ENCODE measurements around the gene SLC25A26.

SLC25A26 gene

GRCh38 chr3:66220602-66221377 lies at the start of gene SLC25A26:
Gene SLC25A26, plus strand, starts transcription at chr3:66221001. Its CDS starts 94 bp downstream, at chr3:66221095.
- H3K4me3 Mint-ChIP-seq = peak within 1 kb of the TSS; percentile 99
- peak; percentile 96 for DNase-seq
- H3K9me3 Mint-ChIP-seq = peaks cover 4% of the 10 kb centered on the region
- no peaks in the 10 kb centered on the region for H3K27me3 Mint-ChIP-seq
- peaks cover 51% of the 10 kb centered on the region for H3K36me3 Mint-ChIP-seq (ENCODE audit: low read depth)
- H3K4me1 Mint-ChIP-seq (ENCODE audit: low read depth) = peaks cover 53% of the 10 kb centered on the region
- H3K27ac Mint-ChIP-seq = peak within 1 kb of the TSS; percentile 97

GRCh38 chr3:66172394-66172793 lies 48.4 kb upstream of the SLC25A26 start:
- H3K27ac Mint-ChIP-seq = no peak overlapping the region
- peaks cover 8% of the 10 kb centered on the region for H3K27me3 Mint-ChIP-seq
- DNase-seq = no peak
- H3K9me3 Mint-ChIP-seq = no peaks in the 10 kb centered on the region
- H3K4me1 Mint-ChIP-seq (ENCODE audit: low read depth) = no peaks in the 10 kb centered on the region
- H3K4me3 Mint-ChIP-seq = no peak overlapping the region
- no peaks in the 10 kb centered on the region for H3K36me3 Mint-ChIP-seq (ENCODE audit: low read depth)

GRCh38 chr3:66177026-66177425 lies 43.8 kb upstream of the SLC25A26 start:
- H3K27ac Mint-ChIP-seq = no peak overlapping the region
- H3K4me1 Mint-ChIP-seq (ENCODE audit: low read depth) = no peaks in the 10 kb centered on the region
- peaks cover 4% of the 10 kb centered on the region for H3K27me3 Mint-ChIP-seq
- H3K4me3 Mint-ChIP-seq = no peak overlapping the region
- no peaks in the 10 kb centered on the region for H3K36me3 Mint-ChIP-seq (ENCODE audit: low read depth)
- H3K9me3 Mint-ChIP-seq = no peaks in the 10 kb centered on the region
- no peak for DNase-seq

- Mint-ChIP-seq H3K36me3 (ENCODE audit: low read depth) (no peaks in the 10 kb centered on the region), H3K4me3 (no peak overlapping the region), H3K9me3 (no peaks in the 10 kb centered on the region), H3K27me3 (no peaks in the 10 kb centered on the region), H3K27ac (no peak overlapping the region), H3K4me1 (ENCODE audit: low read depth) (no peaks in the 10 kb centered on the region)
- no peak for DNase-seq
These were observed 42.6 kb upstream of the SLC25A26 start for GRCh38 chr3:66178206-66178605.

- no peaks in the 10 kb centered on the region for H3K27me3 Mint-ChIP-seq
- no peaks in the 10 kb centered on the region for H3K36me3 Mint-ChIP-seq (ENCODE audit: low read depth)
- H3K4me1 Mint-ChIP-seq (ENCODE audit: low read depth) = no peaks in the 10 kb centered on the region
- no peak overlapping the region for H3K27ac Mint-ChIP-seq
- H3K4me3 Mint-ChIP-seq = no peak overlapping the region
- DNase-seq = no peak
- H3K9me3 Mint-ChIP-seq = no peaks in the 10 kb centered on the region
These were observed 41.0 kb upstream of the SLC25A26 start for GRCh38 chr3:66179793-66180192.

GRCh38 chr3:66181764-66182163 lies 39.0 kb upstream of the SLC25A26 start:
- Mint-ChIP-seq H3K4me1 (ENCODE audit: low read depth) (no peaks in the 10 kb centered on the region), H3K27me3 (no peaks in the 10 kb centered on the region), H3K9me3 (no peaks in the 10 kb centered on the region), H3K36me3 (ENCODE audit: low read depth) (no peaks in the 10 kb centered on the region), H3K4me3 (no peak overlapping the region), H3K27ac (no peak overlapping the region)
- DNase-seq = no peak

GRCh38 chr3:66182246-66182645 lies 38.6 kb upstream of the SLC25A26 start:
- no peak overlapping the region for H3K4me3 Mint-ChIP-seq
- H3K27me3 Mint-ChIP-seq = no peaks in the 10 kb centered on the region
- no peaks in the 10 kb centered on the region for H3K36me3 Mint-ChIP-seq (ENCODE audit: low read depth)
- no peak overlapping the region for H3K27ac Mint-ChIP-seq
- H3K4me1 Mint-ChIP-seq (ENCODE audit: low read depth) = no peaks in the 10 kb centered on the region
- no peak for DNase-seq
- H3K9me3 Mint-ChIP-seq = no peaks in the 10 kb centered on the region

- Mint-ChIP-seq H3K4me3 (no peak overlapping the region), H3K27ac (no peak overlapping the region), H3K27me3 (no peaks in the 10 kb centered on the region), H3K4me1 (ENCODE audit: low read depth) (no peaks in the 10 kb centered on the region), H3K36me3 (ENCODE audit: low read depth) (no peaks in the 10 kb centered on the region), H3K9me3 (no peaks in the 10 kb centered on the region)
- no peak for DNase-seq
These were observed 34.3 kb upstream of the SLC25A26 start for GRCh38 chr3:66186545-66186944.

- DNase-seq = peak; percentile 47
- Mint-ChIP-seq H3K27me3 (peaks cover 45% of the 10 kb centered on the region), H3K4me1 (ENCODE audit: low read depth) (peaks cover 2% of the 10 kb centered on the region), H3K4me3 (peak overlapping the region; percentile 8), H3K27ac (no peak overlapping the region), H3K9me3 (no peaks in the 10 kb centered on the region), H3K36me3 (ENCODE audit: low read depth) (no peaks in the 10 kb centered on the region)
These were observed 25.4 kb upstream of the SLC25A26 start for GRCh38 chr3:66195347-66195783.

GRCh38 chr3:66196633-66197032 lies 24.2 kb upstream of the SLC25A26 start:
- no peaks in the 10 kb centered on the region for H3K9me3 Mint-ChIP-seq
- H3K27me3 Mint-ChIP-seq = peaks cover 50% of the 10 kb centered on the region
- no peak overlapping the region for H3K4me3 Mint-ChIP-seq
- H3K4me1 Mint-ChIP-seq (ENCODE audit: low read depth) = peaks cover 2% of the 10 kb centered on the region
- no peak overlapping the region for H3K27ac Mint-ChIP-seq
- no peak for DNase-seq
- H3K36me3 Mint-ChIP-seq (ENCODE audit: low read depth) = no peaks in the 10 kb centered on the region

- H3K27ac Mint-ChIP-seq = no peak overlapping the region
- no peak for DNase-seq
- no peaks in the 10 kb centered on the region for H3K36me3 Mint-ChIP-seq (ENCODE audit: low read depth)
- H3K4me1 Mint-ChIP-seq (ENCODE audit: low read depth) = peaks cover 2% of the 10 kb centered on the region
- no peaks in the 10 kb centered on the region for H3K9me3 Mint-ChIP-seq
- no peak overlapping the region for H3K4me3 Mint-ChIP-seq
- peaks cover 56% of the 10 kb centered on the region for H3K27me3 Mint-ChIP-seq
These were observed 22.2 kb upstream of the SLC25A26 start for GRCh38 chr3:66198437-66199088.

GRCh38 chr3:66199089-66199473 lies 21.7 kb upstream of the SLC25A26 start:
- Mint-ChIP-seq H3K4me1 (ENCODE audit: low read depth) (peaks cover 2% of the 10 kb centered on the region), H3K9me3 (no peaks in the 10 kb centered on the region), H3K36me3 (ENCODE audit: low read depth) (no peaks in the 10 kb centered on the region), H3K4me3 (no peak overlapping the region), H3K27me3 (peaks cover 60% of the 10 kb centered on the region), H3K27ac (no peak overlapping the region)
- DNase-seq = no peak

- H3K27ac Mint-ChIP-seq = no peak overlapping the region
- no peak overlapping the region for H3K4me3 Mint-ChIP-seq
- H3K27me3 Mint-ChIP-seq = peaks cover 56% of the 10 kb centered on the region
- peaks cover 2% of the 10 kb centered on the region for H3K4me1 Mint-ChIP-seq (ENCODE audit: low read depth)
- no peak for DNase-seq
- H3K36me3 Mint-ChIP-seq (ENCODE audit: low read depth) = no peaks in the 10 kb centered on the region
- no peaks in the 10 kb centered on the region for H3K9me3 Mint-ChIP-seq
These were observed 20.7 kb upstream of the SLC25A26 start for GRCh38 chr3:66200147-66200546.

- peaks cover 55% of the 10 kb centered on the region for H3K27me3 Mint-ChIP-seq
- H3K9me3 Mint-ChIP-seq = no peaks in the 10 kb centered on the region
- H3K27ac Mint-ChIP-seq = no peak overlapping the region
- no peak for DNase-seq
- H3K4me1 Mint-ChIP-seq (ENCODE audit: low read depth) = no peaks in the 10 kb centered on the region
- H3K36me3 Mint-ChIP-seq (ENCODE audit: low read depth) = no peaks in the 10 kb centered on the region
- no peak overlapping the region for H3K4me3 Mint-ChIP-seq
These were observed 20.0 kb upstream of the SLC25A26 start for GRCh38 chr3:66200786-66201185.

- Mint-ChIP-seq H3K27ac (no peak overlapping the region), H3K4me1 (ENCODE audit: low read depth) (no peaks in the 10 kb centered on the region), H3K27me3 (peaks cover 45% of the 10 kb centered on the region), H3K36me3 (ENCODE audit: low read depth) (no peaks in the 10 kb centered on the region), H3K4me3 (no peak overlapping the region), H3K9me3 (no peaks in the 10 kb centered on the region)
- DNase-seq = no peak
These were observed 17.5 kb upstream of the SLC25A26 start for GRCh38 chr3:66203275-66203674.

All from activated T-cell treated with anti-CD3 and anti-CD28 coated beads, Interleukin-2, amount 50 U/mL, for 24 hours (primary cell).